Bronchial epithelial cell (primary cell): ENCODE data around the gene DEFB132. TPM values are rescaled to one million over a fixed set of nuclear protein-coding genes. Genes with fewer than 3 reads are reported as not detected.

Experiments used
- DNase-seq: peaks from one replicate; pipeline ENCODE4 v3.0.0-alpha.2; 2010; ENCODE audit warnings: low read depth
- FAIRE-seq: peaks from 2 replicates; lab custom pipeline; 2011; peaks lifted over from hg19 to GRCh38; lab: Jason Lieb, UNC
- H3K27me3 ChIP-seq: 2 replicates; pipeline ENCODE4 v1.5.1; 2011; ENCODE audit warnings: low read length; ENCODE audit not compliant: control insufficient read depth, insufficient read depth
- H3K36me3 ChIP-seq: 2 replicates; pipeline ENCODE4 v1.5.1; 2011; ENCODE audit warnings: low read length; ENCODE audit not compliant: control insufficient read depth, insufficient read depth
- H3K4me3 ChIP-seq: 2 replicates; pipeline ENCODE4 v1.5.1; 2011; ENCODE audit warnings: mild to moderate bottlenecking, low read depth, low read length, control low read depth
- total RNA-seq: library from RNA; depleted of rRNA; stranded (reverse); fragments of >200 nt; gene quantifications from 2 replicates; pipeline ENCODE4 v1.2.1, GENCODE V29; 2014
- TF ChIP-seq, protein P1 (sequence below): IDR thresholded peaks from 2 replicates; pipeline ENCODE4 v1.5.1; 2011; ENCODE audit warnings: mild to moderate bottlenecking, moderate library complexity, low read length, control low read depth, inconsistent platforms; ENCODE audit not compliant: insufficient read depth, severe bottlenecking

The DEFB132 gene
- total RNA-seq, 1 donor from 2014 or later, result not detected

DNA sequence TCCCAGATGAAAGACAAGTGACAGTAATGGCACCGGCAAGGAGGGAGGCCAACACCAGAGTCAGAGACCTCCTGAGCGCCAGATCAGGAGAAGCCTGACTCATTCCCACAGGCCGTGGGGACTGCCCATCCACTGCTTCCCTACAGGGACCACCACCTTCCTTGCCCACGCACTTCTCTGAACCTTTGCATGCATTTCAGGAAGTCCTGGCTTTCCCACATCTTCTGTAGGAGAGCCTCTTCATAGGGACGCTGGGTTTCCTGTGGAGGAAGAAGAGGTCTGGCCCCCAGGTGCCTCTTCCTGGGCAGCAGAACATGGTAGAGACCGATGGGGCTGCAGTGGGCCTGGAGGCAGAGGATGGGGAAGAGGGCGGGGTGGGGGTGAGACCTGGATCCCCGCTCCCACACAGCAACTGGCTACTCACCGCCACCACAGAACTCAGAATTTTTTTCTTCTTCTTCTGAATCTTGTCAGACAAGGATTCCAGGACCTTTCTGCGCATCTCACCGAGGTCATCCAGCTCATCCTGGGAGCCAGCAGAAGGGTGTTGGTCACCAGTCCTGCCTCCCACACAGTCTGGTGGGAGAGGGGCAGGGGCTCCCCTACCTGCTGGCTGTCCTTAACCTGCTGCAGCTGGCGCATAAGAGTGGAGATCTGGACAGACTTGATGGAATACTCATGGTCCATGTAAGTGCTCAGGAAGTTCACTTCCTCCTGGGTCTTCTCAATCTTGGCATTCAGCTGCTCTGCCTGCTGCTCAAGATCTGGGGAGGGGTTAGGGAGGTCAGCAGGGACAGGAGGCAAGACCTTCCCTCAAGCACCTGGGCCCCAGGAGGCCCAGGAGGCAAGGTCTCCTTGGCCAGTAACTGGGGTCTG is 19.3 kb downstream of the DEFB132 start:
- no peak overlapping the region for H3K4me3 ChIP-seq
- H3K27me3 ChIP-seq, result no peaks in the 10 kb centered on the region
- no peaks in the 10 kb centered on the region for H3K36me3 ChIP-seq
- FAIRE-seq (no peak), DNase-seq (no peak)
- TF ChIP-seq, protein P1, sequence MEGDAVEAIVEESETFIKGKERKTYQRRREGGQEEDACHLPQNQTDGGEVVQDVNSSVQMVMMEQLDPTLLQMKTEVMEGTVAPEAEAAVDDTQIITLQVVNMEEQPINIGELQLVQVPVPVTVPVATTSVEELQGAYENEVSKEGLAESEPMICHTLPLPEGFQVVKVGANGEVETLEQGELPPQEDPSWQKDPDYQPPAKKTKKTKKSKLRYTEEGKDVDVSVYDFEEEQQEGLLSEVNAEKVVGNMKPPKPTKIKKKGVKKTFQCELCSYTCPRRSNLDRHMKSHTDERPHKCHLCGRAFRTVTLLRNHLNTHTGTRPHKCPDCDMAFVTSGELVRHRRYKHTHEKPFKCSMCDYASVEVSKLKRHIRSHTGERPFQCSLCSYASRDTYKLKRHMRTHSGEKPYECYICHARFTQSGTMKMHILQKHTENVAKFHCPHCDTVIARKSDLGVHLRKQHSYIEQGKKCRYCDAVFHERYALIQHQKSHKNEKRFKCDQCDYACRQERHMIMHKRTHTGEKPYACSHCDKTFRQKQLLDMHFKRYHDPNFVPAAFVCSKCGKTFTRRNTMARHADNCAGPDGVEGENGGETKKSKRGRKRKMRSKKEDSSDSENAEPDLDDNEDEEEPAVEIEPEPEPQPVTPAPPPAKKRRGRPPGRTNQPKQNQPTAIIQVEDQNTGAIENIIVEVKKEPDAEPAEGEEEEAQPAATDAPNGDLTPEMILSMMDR, result no peak

DNA sequence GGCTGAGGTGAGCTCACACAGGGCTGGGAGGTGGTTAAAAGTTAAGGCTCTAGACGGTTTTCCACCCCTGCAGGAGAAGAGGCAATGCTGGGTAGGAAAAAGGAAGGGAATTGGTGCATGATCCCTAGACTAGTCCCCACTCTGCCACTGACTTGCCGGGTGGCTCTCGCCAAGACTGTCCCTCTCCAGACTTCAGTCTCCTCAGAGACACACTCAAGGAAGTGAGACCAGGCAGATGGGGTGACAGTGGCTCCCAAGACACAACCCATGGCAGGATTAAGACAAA is 19.9 kb downstream of the DEFB132 start:
- TF ChIP-seq, protein P1, result no peak
- Histone ChIP-seq H3K36me3 (no peaks in the 10 kb centered on the region), H3K4me3 (no peak overlapping the region), H3K27me3 (no peaks in the 10 kb centered on the region)
- FAIRE-seq (peak; percentile 36), DNase-seq (no peak)

DNA sequence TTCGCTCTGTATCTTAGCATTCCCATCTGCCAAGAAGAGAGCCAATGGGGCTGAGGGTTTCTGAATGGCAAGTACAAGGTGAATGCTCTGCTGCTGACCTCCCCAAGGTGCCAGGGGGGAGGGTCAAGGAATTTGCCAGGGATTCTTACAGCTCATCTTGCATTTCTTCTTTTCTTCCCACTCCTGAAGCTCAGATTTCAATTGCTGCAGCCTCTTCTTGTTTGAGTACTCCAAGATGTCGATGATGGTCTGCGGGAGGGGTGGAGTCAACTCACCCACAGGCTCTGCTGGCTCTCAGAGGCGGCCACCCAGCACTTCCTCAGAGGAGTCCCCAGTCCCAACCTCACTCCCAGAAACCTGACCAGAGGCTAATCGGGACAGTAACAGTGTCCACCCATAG is 20.7 kb downstream of the DEFB132 start:
- TF ChIP-seq, protein P1, result no peak
- no peaks in the 10 kb centered on the region for H3K36me3 ChIP-seq
- H3K4me3 ChIP-seq, result no peak overlapping the region
- FAIRE-seq (no peak), DNase-seq (no peak)
- no peaks in the 10 kb centered on the region for H3K27me3 ChIP-seq

DNA sequence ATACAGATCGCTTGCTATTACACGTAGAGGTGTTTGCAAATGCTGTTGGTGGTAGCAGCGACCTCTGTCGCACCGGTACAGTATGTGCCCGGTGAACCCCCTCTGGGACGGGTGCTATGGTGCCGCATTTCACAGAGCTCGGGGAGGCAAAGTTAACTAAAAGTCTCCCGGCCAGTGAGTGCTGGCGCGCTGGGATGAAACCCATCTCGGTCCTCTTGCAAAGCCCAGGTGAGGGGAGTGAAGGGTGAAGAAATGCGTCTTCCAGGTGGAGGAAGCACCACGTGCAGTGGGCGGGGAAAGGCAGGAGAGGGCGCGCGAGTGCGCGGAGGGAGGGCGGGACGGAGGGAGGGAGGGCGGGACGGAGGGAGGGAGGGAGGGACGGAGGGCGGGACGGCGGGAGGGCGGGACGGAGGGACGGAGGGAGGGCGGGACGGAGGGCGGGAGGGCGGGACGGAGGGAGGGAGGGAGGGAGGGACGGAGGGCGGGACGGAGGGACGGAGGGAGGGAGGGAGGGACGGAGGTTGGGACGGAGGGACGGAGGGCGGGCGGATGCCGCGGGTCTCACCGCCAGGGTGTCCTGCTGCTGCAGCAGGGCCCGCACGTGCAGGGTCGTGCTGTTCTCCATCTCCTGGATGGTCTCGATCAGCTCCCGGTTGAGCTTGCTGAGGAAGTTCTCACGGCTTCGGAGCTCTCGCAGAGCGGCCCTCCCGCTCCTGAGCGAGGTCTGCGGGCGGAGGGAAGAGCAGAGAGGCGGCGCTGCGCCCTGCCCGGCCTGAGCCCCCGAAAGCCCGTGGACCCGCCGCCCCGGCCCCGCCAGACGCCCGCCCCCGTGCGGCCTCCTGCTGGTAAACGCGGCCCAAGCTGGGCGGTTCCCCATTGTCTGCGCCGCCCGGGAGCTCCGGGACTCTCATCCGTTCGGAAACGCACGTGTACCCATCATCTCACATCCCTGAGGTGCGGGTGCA is 21.4 kb downstream of the DEFB132 start:
- Histone ChIP-seq H3K36me3 (no peaks in the 10 kb centered on the region), H3K27me3 (no peaks in the 10 kb centered on the region), H3K4me3 (no peak overlapping the region)
- TF ChIP-seq, protein P1, result no peak
- FAIRE-seq (no peak), DNase-seq (no peak)

DNA sequence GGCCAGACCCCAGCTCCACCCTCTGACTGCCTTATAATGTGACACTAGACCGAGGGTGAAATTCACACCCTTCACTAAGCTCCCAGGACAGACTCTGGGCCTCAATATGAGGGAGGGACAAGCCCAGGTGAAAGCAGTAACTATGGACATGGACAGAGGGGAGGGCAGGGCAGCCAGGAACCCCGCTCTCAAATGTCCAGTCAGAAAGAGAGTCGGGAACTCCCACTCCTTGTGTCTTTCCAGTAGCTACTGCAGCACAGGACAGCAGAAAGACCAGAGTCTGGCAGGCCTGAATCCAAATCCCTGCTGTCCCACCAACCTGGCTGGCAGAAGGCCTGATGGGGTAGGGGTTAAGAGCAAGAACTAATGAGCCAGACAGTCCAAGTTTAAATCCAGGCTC is 26.6 kb downstream of the DEFB132 start:
- TF ChIP-seq, protein P1, result no peak
- no peak for DNase-seq
- Histone ChIP-seq H3K27me3 (no peaks in the 10 kb centered on the region), H3K36me3 (no peaks in the 10 kb centered on the region), H3K4me3 (no peak overlapping the region)
- no peak for FAIRE-seq
